ENCODE measurements around the gene ANGPT4.

DNA sequence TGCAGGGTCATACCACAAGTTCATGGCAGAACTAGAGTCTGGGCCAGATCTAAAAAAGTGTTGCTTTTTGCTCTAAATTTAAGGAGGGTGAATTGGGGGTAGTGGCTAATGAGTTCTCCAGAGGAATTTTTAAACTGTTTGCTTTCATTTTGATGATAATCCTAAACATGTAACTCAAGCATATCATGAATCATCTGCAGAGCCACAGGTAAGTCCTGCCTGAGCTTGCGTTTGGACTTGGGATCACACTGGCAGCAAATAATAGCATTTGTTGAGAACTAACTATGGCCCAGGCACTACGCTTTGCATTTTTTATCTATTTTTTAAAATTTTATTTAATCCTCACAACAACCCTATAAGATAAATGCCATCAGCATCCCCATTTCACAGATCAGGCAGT, 55.2 kb downstream of the ANGPT4 start:
- TF ChIP-seq, protein P1, sequence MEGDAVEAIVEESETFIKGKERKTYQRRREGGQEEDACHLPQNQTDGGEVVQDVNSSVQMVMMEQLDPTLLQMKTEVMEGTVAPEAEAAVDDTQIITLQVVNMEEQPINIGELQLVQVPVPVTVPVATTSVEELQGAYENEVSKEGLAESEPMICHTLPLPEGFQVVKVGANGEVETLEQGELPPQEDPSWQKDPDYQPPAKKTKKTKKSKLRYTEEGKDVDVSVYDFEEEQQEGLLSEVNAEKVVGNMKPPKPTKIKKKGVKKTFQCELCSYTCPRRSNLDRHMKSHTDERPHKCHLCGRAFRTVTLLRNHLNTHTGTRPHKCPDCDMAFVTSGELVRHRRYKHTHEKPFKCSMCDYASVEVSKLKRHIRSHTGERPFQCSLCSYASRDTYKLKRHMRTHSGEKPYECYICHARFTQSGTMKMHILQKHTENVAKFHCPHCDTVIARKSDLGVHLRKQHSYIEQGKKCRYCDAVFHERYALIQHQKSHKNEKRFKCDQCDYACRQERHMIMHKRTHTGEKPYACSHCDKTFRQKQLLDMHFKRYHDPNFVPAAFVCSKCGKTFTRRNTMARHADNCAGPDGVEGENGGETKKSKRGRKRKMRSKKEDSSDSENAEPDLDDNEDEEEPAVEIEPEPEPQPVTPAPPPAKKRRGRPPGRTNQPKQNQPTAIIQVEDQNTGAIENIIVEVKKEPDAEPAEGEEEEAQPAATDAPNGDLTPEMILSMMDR (IDR thresholded peaks at IDR 0.05; ENCODE audit: low read length) = no peak
- no peak for TF ChIP-seq EZH2 (IDR thresholded peaks at IDR 0.05; ENCODE audit: borderline replicate concordance, low read length)

Data from OCI-LY1 (cell line).